Inflammatory macrophage treated with lipopolysaccharide for 1 hour (primary cell): ENCODE measurements around the gene CNTRL.
"Not testable (repeated sequence)": the region's sequence is repeated elsewhere in the genome, so short reads cannot be mapped to it uniquely, and the experiment has no call there.

Source experiments
- DNase-seq, 2 donors: peaks; one replicate each; pipeline ENCODE4 v3.0.0-alpha.2; 2020 to 2022

CNTRL gene

GRCh38 chr9:121073038-121073437, 1.7 kb upstream of the CNTRL start:
- peak; percentile 72 to 80 for DNase-seq

GRCh38 chr9:121075251-121076036, 689 bp downstream of the CNTRL start:
- peak in 1 of 2 donors; percentile 38 for DNase-seq

- DNase-seq = no peak
Observed at GRCh38 chr9:121082075-121082474, 7.3 kb downstream of the CNTRL start.

GRCh38 chr9:121085661-121086060, 10.9 kb downstream of the CNTRL start:
- DNase-seq = no peak

GRCh38 chr9:121088576-121088975, 13.8 kb downstream of the CNTRL start:
- peak in 1 of 2 donors; percentile 15 for DNase-seq

GRCh38 chr9:121090743-121091142, 16.0 kb downstream of the CNTRL start:
- not testable (repeated sequence) for DNase-seq

- DNase-seq = no peak
Observed at GRCh38 chr9:121095057-121095456, 20.3 kb downstream of the CNTRL start.

- no peak for DNase-seq
Observed at GRCh38 chr9:121098567-121099198, 23.9 kb downstream of the CNTRL start.

GRCh38 chr9:121104054-121104453, 29.3 kb downstream of the CNTRL start:
- DNase-seq = not testable (repeated sequence)

- no peak for DNase-seq
Observed at GRCh38 chr9:121105531-121105930, 30.8 kb downstream of the CNTRL start.

- no peak for DNase-seq
Observed at GRCh38 chr9:121107029-121107428, 32.3 kb downstream of the CNTRL start.

- DNase-seq = peak; percentile 8 to 37
Observed at GRCh38 chr9:121107881-121108280, 33.1 kb downstream of the CNTRL start.

- DNase-seq = peak; percentile 38 to 71
Observed at GRCh38 chr9:121115466-121115865, 40.7 kb downstream of the CNTRL start.

- no peak for DNase-seq
Observed at GRCh38 chr9:121118266-121118665, 43.5 kb downstream of the CNTRL start.

- no peak for DNase-seq
Observed at GRCh38 chr9:121120386-121120785, 45.6 kb downstream of the CNTRL start.

GRCh38 chr9:121121582-121122087, 46.9 kb downstream of the CNTRL start:
- DNase-seq = peak; percentile 96

GRCh38 chr9:121122246-121123032, 47.7 kb downstream of the CNTRL start:
- peak; percentile 20 to 28 for DNase-seq

GRCh38 chr9:121123816-121124535, 49.2 kb downstream of the CNTRL start:
- DNase-seq = no peak

- no peak for DNase-seq
Observed at GRCh38 chr9:121125590-121125989, 50.8 kb downstream of the CNTRL start.

GRCh38 chr9:121129384-121129783, 54.6 kb downstream of the CNTRL start:
- not testable (repeated sequence) for DNase-seq

- no peak for DNase-seq
Observed at GRCh38 chr9:121133104-121133816, 58.5 kb downstream of the CNTRL start.

GRCh38 chr9:121135642-121136041, 60.9 kb downstream of the CNTRL start:
- DNase-seq = no peak
